Activated T-cell treated with anti-CD3 and anti-CD28 coated beads for 48 hours (primary cell): ENCODE measurements around the gene SEC16A.

ENCODE experiments used
- DNase-seq: peaks from one replicate; pipeline ENCODE4 v3.0.0-alpha.2; 2020; ENCODE audit warnings: low read depth

SEC16A gene

GRCh38 chr9:136486823-136487620, 4.2 kb upstream of the SEC16A start:
- DNase-seq: no peak

GRCh38 chr9:136486131-136486530, 3.3 kb upstream of the SEC16A start:
- no peak for DNase-seq

GRCh38 chr9:136485049-136486045, 2.5 kb upstream of the SEC16A start:
- peak; percentile 73 for DNase-seq

GRCh38 chr9:136484153-136485048, 1.6 kb upstream of the SEC16A start:
- DNase-seq: no peak

GRCh38 chr9:136483589-136484152, 831 bp upstream of the SEC16A start:
- DNase-seq: peak; percentile 96

GRCh38 chr9:136482046-136482792, 621 bp downstream of the SEC16A start:
- DNase-seq: peak; percentile 3

- no peak for DNase-seq
Measured at GRCh38 chr9:136481558-136481957, 1.3 kb downstream of the SEC16A start.

GRCh38 chr9:136476369-136477150, 6.3 kb downstream of the SEC16A start:
- DNase-seq: no peak

GRCh38 chr9:136474974-136475865, 7.6 kb downstream of the SEC16A start:
- DNase-seq: no peak

GRCh38 chr9:136474021-136474640, 8.7 kb downstream of the SEC16A start:
- DNase-seq: no peak

- no peak for DNase-seq
Measured at GRCh38 chr9:136473354-136473721, 9.5 kb downstream of the SEC16A start.

- DNase-seq: no peak
Measured at GRCh38 chr9:136472640-136473353, 10.0 kb downstream of the SEC16A start.

GRCh38 chr9:136471802-136472487, 10.9 kb downstream of the SEC16A start:
- DNase-seq: no peak

GRCh38 chr9:136470792-136471469, 11.9 kb downstream of the SEC16A start:
- DNase-seq: no peak

GRCh38 chr9:136470356-136470755, 12.5 kb downstream of the SEC16A start:
- DNase-seq: no peak

- DNase-seq: no peak
Measured at GRCh38 chr9:136467766-136468165, 15.1 kb downstream of the SEC16A start.

- DNase-seq: no peak
Measured at GRCh38 chr9:136466155-136466541, 16.7 kb downstream of the SEC16A start.
